Uterus (tissue), 4 donors: ENCODE results near the gene SVBP. TPM values are rescaled to one million over a fixed set of nuclear protein-coding genes. Genes with fewer than 3 reads are reported as not detected.

Experiments
- DNase-seq, 2 donors: peaks; one replicate each; pipeline ENCODE4 v3.0.0-alpha.2; 2019 to 2020
- H3K27ac ChIP-seq, 2 donors: fragments of 200-600 bp; sonication (generic); 1 replicate in 1 of 2; 2 replicates in 1 of 2; pipeline ENCODE4 v1.5.1; 2016 to 2018
- H3K27me3 ChIP-seq, 2 donors: fragments of 200-600 bp; sonication (generic); one replicate each; pipeline ENCODE4 v1.5.1; 2018 to 2019; ENCODE audit warnings: control low read depth in 1 of 2
- H3K36me3 ChIP-seq, 2 donors: fragments of 200-600 bp; sonication (generic); one replicate each; pipeline ENCODE4 v1.5.1; 2019; ENCODE audit warnings: control low read depth in 1 of 2
- H3K4me1 ChIP-seq, 2 donors: fragments of 200-600 bp; sonication (generic); one replicate each; pipeline ENCODE4 v1.5.1; 2018 to 2019; ENCODE audit warnings: control low read depth in 1 of 2
- H3K4me3 ChIP-seq, 2 donors: fragments of 200-600 bp; sonication (generic); 1 replicate in 1 of 2; 2 replicates in 1 of 2; pipeline ENCODE4 v1.5.1; 2018 to 2019; ENCODE audit warnings: mild to moderate bottlenecking in 1 of 2
- H3K9me3 ChIP-seq, 2 donors: fragments of 200-600 bp; sonication (generic); one replicate each; pipeline ENCODE4 v1.5.1; 2019; ENCODE audit warnings: control low read depth in 1 of 2
- POLR2A ChIP-seq, 2 donors: fragments of 450-650 bp; IDR thresholded peaks; one replicate each; pipeline ENCODE4 v1.6.1; 2016; ENCODE audit warnings: antibody characterized with exemption in 2 of 2, mild to moderate bottlenecking in 1 of 2, moderate library complexity in 1 of 2
- intact Hi-C: fragments of 100-400 bp; cut with DNase I; formaldehyde crosslinking; loops from one replicate; pipeline ENCODE4 v1.15.1; 2023; ENCODE audit warnings: low total_unique reads
- total RNA-seq, 4 donors: library from RNA; depleted of rRNA in 3 of 4; stranded (reverse); fragments of >200 nt in 3 of 4; gene quantifications; one replicate each; pipeline versions ENCODE4 v1.1.0 to v1.2.4, GENCODE V29; 2014 to 2023
- TF ChIP-seq, protein P1 (sequence below), 4 experiments: fragments of 200-600 bp in 2 of 4; fragments of 450-650 bp in 2 of 4; sonication (generic) in 2 of 4; IDR thresholded peaks; one replicate each; pipeline ENCODE4 v1.5.1; 2016 to 2019; ENCODE audit warnings: antibody characterized with exemption in 4 of 4, mild to moderate bottlenecking in 2 of 4, moderate library complexity in 1 of 4
- donor health status: DM: yes; HTN: yes; CAD: no.

The SVBP gene
- total RNA-seq, 4 donors from 2014 or later: 13.1 to 27.4 (median 23.1) TPM

DNA sequence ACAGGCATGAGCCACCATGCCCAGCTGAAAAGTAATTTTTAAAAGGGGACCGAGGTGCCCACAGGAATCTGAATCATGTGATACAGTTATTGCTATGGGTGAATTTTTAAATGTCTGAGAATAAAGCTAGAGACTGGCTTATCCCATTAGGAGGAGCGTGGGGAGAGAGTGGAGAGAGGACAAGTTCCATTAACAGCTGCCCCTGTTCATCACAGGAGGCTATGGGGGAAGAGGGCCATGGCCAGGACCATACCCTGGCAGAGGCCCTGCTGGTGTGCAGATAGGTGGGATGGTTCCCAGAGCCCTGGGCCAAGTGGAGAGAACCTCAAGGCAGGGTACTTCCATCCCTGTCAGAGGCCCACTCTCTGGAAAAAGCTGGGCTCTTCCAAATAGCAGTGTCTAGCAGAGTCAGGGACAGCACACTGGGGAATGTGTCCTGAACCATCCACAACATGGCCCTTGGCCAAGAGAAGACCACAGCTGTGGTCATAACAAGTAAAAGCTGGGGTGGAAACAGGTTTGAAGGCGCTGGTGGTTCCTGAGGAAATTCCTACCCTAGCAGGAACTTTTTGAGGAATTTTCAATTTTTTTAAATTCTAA lies 15.5 kb upstream of the SVBP start:
- intact Hi-C loops: no loop called here
- TF ChIP-seq POLR2A (IDR thresholded peaks at IDR 0.05): no peak
- TF ChIP-seq, protein P1, sequence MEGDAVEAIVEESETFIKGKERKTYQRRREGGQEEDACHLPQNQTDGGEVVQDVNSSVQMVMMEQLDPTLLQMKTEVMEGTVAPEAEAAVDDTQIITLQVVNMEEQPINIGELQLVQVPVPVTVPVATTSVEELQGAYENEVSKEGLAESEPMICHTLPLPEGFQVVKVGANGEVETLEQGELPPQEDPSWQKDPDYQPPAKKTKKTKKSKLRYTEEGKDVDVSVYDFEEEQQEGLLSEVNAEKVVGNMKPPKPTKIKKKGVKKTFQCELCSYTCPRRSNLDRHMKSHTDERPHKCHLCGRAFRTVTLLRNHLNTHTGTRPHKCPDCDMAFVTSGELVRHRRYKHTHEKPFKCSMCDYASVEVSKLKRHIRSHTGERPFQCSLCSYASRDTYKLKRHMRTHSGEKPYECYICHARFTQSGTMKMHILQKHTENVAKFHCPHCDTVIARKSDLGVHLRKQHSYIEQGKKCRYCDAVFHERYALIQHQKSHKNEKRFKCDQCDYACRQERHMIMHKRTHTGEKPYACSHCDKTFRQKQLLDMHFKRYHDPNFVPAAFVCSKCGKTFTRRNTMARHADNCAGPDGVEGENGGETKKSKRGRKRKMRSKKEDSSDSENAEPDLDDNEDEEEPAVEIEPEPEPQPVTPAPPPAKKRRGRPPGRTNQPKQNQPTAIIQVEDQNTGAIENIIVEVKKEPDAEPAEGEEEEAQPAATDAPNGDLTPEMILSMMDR (IDR thresholded peaks at IDR 0.05): no peak
- H3K36me3 ChIP-seq: no peaks in the 10 kb centered on the region

DNA sequence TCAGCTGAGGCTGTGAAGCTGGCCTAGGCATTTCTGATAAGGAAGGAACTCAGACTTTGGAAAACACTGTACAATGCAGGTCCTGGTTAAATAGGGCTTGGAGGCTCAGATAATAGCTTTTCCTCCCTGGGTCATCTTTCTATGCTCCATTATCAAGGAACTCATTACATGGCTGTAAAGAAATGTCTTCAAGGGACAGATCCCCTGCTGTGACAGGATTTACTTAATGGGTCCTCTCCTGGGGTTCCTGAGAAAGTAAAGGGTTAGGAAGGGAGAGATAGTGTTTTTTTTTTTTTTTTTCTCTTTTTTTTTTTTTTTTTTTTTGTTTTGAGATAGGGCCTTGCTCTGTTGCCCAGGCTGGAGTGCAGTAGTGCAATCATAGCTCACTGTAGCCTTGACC lies 14.1 kb upstream of the SVBP start:
- H3K9me3 ChIP-seq: no peaks in the 10 kb centered on the region
- H3K27ac ChIP-seq: no peak overlapping the region
- H3K27me3 ChIP-seq: no peaks in the 10 kb centered on the region
- no peaks in the 10 kb centered on the region for H3K4me1 ChIP-seq
- no peaks in the 10 kb centered on the region for H3K36me3 ChIP-seq
- no peak overlapping the region for H3K4me3 ChIP-seq
- DNase-seq: no peak
- intact Hi-C loops: no loop called here
- no peak for TF ChIP-seq POLR2A (IDR thresholded peaks at IDR 0.05)
- TF ChIP-seq, protein P1 (IDR thresholded peaks at IDR 0.05): no peak

More for the DNA sequence above, 15.5 kb upstream of the SVBP start:
- no peak for DNase-seq
- H3K27ac ChIP-seq: no peak overlapping the region
- H3K27me3 ChIP-seq: no peaks in the 10 kb centered on the region
- no peaks in the 10 kb centered on the region for H3K4me1 ChIP-seq
- H3K4me3 ChIP-seq: no peak overlapping the region
- H3K9me3 ChIP-seq: no peaks in the 10 kb centered on the region

DNA sequence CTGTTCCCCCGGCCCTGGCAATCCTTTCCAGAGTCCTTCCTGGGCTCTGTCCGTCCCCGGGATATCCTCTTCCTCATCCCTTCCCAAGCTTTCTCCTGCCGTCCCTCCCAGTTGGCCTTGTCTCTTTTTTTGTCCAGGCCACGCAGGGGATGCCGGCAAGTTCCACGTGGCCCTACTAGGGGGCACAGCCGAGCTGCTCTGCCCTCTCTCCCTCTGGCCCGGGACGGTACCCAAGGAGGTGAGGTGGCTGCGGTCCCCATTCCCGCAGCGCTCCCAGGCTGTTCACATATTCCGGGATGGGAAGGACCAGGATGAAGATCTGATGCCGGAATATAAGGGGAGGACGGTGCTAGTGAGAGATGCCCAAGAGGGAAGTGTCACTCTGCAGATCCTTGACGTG lies 13.4 kb upstream of the SVBP start:
- DNase-seq: no peak
- no peak for TF ChIP-seq POLR2A (IDR thresholded peaks at IDR 0.05)
- TF ChIP-seq, protein P1 (IDR thresholded peaks at IDR 0.05): no peak

DNA sequence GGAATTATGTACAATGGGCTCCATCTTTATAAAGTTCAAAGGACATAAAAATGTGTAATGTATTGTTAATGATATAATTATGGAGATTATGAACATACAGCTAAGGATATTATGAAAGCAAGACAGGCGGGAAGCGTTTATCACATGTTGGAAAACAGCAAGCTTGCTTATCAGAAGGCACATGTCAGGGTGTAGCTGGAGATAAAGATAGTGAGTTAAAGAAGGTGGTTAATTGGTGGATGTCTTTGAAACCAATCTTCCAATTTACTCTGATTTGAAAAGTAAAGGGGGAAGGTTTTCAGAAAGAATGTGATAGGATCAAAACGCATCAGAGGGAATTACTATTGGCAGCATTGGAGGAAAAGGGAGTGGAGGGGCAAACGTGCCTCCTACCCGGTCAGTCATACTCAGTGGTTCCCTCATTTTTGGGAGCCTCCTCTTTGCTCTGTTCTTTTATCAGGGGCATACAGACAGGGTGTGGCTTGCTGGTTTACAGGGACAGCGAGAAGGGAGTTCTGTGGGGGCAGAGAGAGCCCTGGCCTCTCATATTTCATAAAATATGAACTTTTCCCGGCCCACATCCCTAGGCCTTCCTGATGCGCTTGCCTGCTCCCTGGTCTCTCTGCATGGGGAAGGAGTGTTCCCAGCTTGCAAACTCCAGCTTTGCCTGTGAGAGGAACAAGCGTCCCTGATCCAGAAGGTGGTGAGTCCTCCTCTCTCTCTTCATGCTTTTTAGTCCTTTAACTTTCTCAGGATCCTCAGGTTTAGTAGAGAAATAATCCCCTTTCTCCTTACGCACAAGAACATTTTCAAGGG lies 8.0 kb upstream of the SVBP start:
- no peak for DNase-seq
- Histone ChIP-seq H3K27ac (no peak overlapping the region), H3K4me1 (no peaks in the 10 kb centered on the region), H3K36me3 (no peaks in the 10 kb centered on the region), H3K4me3 (no peak overlapping the region), H3K27me3 (no peaks in the 10 kb centered on the region), H3K9me3 (no peaks in the 10 kb centered on the region)
- intact Hi-C loops: no loop called here
- TF ChIP-seq, protein P1 (IDR thresholded peaks at IDR 0.05): no peak
- no peak for TF ChIP-seq POLR2A (IDR thresholded peaks at IDR 0.05)

More for the DNA sequence above, 13.4 kb upstream of the SVBP start:
- intact Hi-C loops: no loop called here
- no peak overlapping the region for H3K27ac ChIP-seq
- H3K27me3 ChIP-seq: no peaks in the 10 kb centered on the region
- H3K9me3 ChIP-seq: no peaks in the 10 kb centered on the region
- no peaks in the 10 kb centered on the region for H3K36me3 ChIP-seq
- no peak overlapping the region for H3K4me3 ChIP-seq
- no peaks in the 10 kb centered on the region for H3K4me1 ChIP-seq

DNA sequence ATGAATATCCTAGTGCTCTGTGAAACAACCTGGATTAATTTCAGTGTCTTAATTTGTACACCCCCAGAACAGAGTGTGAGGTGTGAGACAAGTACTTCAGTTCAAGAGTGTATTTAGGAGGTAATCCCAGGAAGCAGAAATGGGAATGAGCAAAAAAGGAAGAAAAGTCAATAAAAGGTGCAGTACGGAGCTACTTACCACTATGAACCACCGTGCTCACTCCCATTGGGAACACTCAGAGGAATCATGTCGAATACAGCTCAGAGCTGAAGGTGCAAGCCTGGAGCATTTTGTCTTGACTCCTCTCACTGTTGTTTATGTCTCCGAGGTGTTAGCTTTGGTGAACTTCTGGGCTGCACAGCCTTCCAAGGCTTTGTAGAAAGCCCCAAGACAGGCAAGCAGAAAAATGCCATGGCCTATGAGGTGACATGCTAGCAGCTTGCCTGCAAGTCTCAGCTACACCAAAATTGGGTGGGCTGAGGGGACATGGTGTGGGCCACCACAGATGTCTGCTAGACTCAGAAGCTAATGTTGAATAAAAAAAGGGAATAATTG lies 7.4 kb upstream of the SVBP start:
- Histone ChIP-seq H3K4me1 (no peaks in the 10 kb centered on the region), H3K36me3 (no peaks in the 10 kb centered on the region), H3K9me3 (no peaks in the 10 kb centered on the region), H3K4me3 (no peak overlapping the region), H3K27me3 (no peaks in the 10 kb centered on the region), H3K27ac (no peak overlapping the region)
- no peak for DNase-seq
- TF ChIP-seq, protein P1 (IDR thresholded peaks at IDR 0.05): no peak
- no peak for TF ChIP-seq POLR2A (IDR thresholded peaks at IDR 0.05)
- intact Hi-C loops: no loop called here
